WTC11 (cell line): ENCODE results near the gene ANGPTL2. TPM values are rescaled to one million over a fixed set of nuclear protein-coding genes. Genes with fewer than 3 reads are reported as not detected.

Experiments used
- ATAC-seq: fragments of 200-7000 bp; cut with Tn5 transposase; 2 replicates; pipeline ENCODE4 v1.10.0; 2021; ENCODE audit warnings: mild to moderate bottlenecking, moderate library complexity
- CTCF ChIA-PET: fragments of 300-600 bp; sonication (Branson Sonifier 250); formaldehyde crosslinking; loops from one replicate; lab custom pipeline; 2021; ENCODE audit warnings: antibody characterized with exemption; lab: Charles Lee
- POLR2A ChIA-PET: fragments of 350-600 bp; sonication (Branson Sonifier 250); formaldehyde crosslinking; loops from one replicate; lab custom pipeline; 2021; ENCODE audit warnings: antibody characterized with exemption; lab: Charles Lee
- DNase-seq: peaks from one replicate; pipeline ENCODE4 v3.0.0; 2021; ENCODE audit warnings: low spot score
- H3K27ac Mint-ChIP-seq: 2 replicates; pipeline ENCODE4 v1.8.0; 2021; ENCODE audit warnings: mixed read lengths
- H3K27me3 Mint-ChIP-seq: 2 replicates; pipeline ENCODE4 v1.8.0; 2021; ENCODE audit warnings: low read depth, mild to moderate bottlenecking, moderate library complexity, mixed read lengths
- H3K36me3 Mint-ChIP-seq: 2 replicates; pipeline ENCODE4 v1.8.0; 2021; ENCODE audit warnings: mixed read lengths
- H3K4me1 Mint-ChIP-seq: 2 replicates; pipeline ENCODE4 v1.8.0; 2022; ENCODE audit warnings: mixed read lengths
- H3K4me3 Mint-ChIP-seq: 2 replicates; pipeline ENCODE4 v1.8.0; 2021; ENCODE audit warnings: mild to moderate bottlenecking, moderate library complexity, mixed read lengths
- H3K9me3 Mint-ChIP-seq: 2 replicates; pipeline ENCODE4 v1.8.0; 2021; ENCODE audit warnings: mixed read lengths
- ATF1 ChIP-seq: sonication (generic); formaldehyde crosslinking; IDR thresholded peaks from 2 replicates; pipeline ENCODE4 v1.8.1; 2023; ENCODE audit warnings: mild to moderate bottlenecking, moderate library complexity, missing genetic modification reagents
- CBFB ChIP-seq: sonication (generic); formaldehyde crosslinking; IDR thresholded peaks from 2 replicates; pipeline ENCODE4 v1.8.1; 2022; ENCODE audit warnings: mild to moderate bottlenecking, low read depth, missing genetic modification reagents
- CREM ChIP-seq: sonication (generic); formaldehyde crosslinking; IDR thresholded peaks from 2 replicates; pipeline ENCODE4 v1.8.1; 2022; ENCODE audit warnings: mild to moderate bottlenecking, missing genetic modification reagents, moderate library complexity
- ELF4 ChIP-seq: sonication (generic); formaldehyde crosslinking; IDR thresholded peaks from 2 replicates; pipeline ENCODE4 v1.8.1; 2022; ENCODE audit warnings: low read depth, mild to moderate bottlenecking, moderate library complexity, missing genetic modification reagents
- ETV6 ChIP-seq: sonication (generic); formaldehyde crosslinking; IDR thresholded peaks from 2 replicates; pipeline ENCODE4 v1.8.1; 2022; ENCODE audit warnings: mild to moderate bottlenecking, missing genetic modification reagents
- FOXK1 ChIP-seq: sonication (generic); formaldehyde crosslinking; IDR thresholded peaks from 2 replicates; pipeline ENCODE4 v1.8.0; 2022; ENCODE audit warnings: mild to moderate bottlenecking, moderate library complexity, missing genetic modification reagents
- GRHL2 ChIP-seq: fragments of 250-450 bp; sonication (Bioruptor Pico); IDR thresholded peaks from 2 replicates; pipeline ENCODE4 v1.8.0; 2022; ENCODE audit warnings: mild to moderate bottlenecking, moderate library complexity; ENCODE audit not compliant: insufficient replicate concordance, severe bottlenecking
- GTF2I ChIP-seq: fragments of 250-450 bp; sonication (Bioruptor Pico); conservative IDR thresholded peaks from 2 replicates; pipeline ENCODE4 v1.4.0; 2021; ENCODE audit warnings: mild to moderate bottlenecking
- JUN ChIP-seq: sonication (generic); formaldehyde crosslinking; IDR thresholded peaks from 2 replicates; pipeline ENCODE4 v1.8.0; 2023; ENCODE audit warnings: mild to moderate bottlenecking, missing genetic modification reagents
- KAT7 ChIP-seq: sonication (generic); formaldehyde crosslinking; IDR thresholded peaks from 2 replicates; pipeline ENCODE4 v1.8.1; 2023; ENCODE audit warnings: missing genetic modification reagents, mild to moderate bottlenecking, borderline replicate concordance
- MYBL2 ChIP-seq: sonication (generic); formaldehyde crosslinking; IDR thresholded peaks from 2 replicates; pipeline ENCODE4 v1.8.1; 2023; ENCODE audit warnings: mild to moderate bottlenecking, moderate library complexity, missing genetic modification reagents
- NFATC4 ChIP-seq: fragments of 250-450 bp; sonication (Bioruptor Pico); IDR thresholded peaks from 2 replicates; pipeline ENCODE4 v1.9.0; 2021; ENCODE audit warnings: mild to moderate bottlenecking
- NR1H2 ChIP-seq: sonication (generic); formaldehyde crosslinking; IDR thresholded peaks from 2 replicates; pipeline ENCODE4 v1.9.0; 2021; ENCODE audit warnings: mild to moderate bottlenecking, moderate library complexity, missing genetic modification reagents
- NR2C2 ChIP-seq: sonication (generic); formaldehyde crosslinking; IDR thresholded peaks from 2 replicates; pipeline ENCODE4 v1.8.0; 2022; ENCODE audit warnings: mild to moderate bottlenecking, missing genetic modification reagents
- TEAD1 ChIP-seq: sonication (generic); formaldehyde crosslinking; IDR thresholded peaks from 2 replicates; pipeline ENCODE4 v1.8.0; 2022; ENCODE audit warnings: mild to moderate bottlenecking, missing genetic modification reagents
- ZNF219 ChIP-seq: sonication (generic); formaldehyde crosslinking; IDR thresholded peaks from 2 replicates; pipeline ENCODE4 v1.8.0; 2023; ENCODE audit warnings: missing genetic modification reagents, mild to moderate bottlenecking, borderline replicate concordance
- total RNA-seq: library from RNA; stranded (reverse); gene quantifications from 3 replicates; pipeline ENCODE4 v1.2.3, GENCODE V29; 2021
- TF ChIP-seq, protein P1 (sequence below): fragments of 200-600 bp; IDR thresholded peaks from 2 replicates; pipeline ENCODE4 v1.8.0; 2022; ENCODE audit warnings: antibody characterized with exemption
- TF ChIP-seq, protein P2 (sequence below): fragments of 250-450 bp; sonication (Bioruptor Pico); conservative IDR thresholded peaks from 2 replicates; pipeline ENCODE4 v1.9.0; 2021; ENCODE audit warnings: mild to moderate bottlenecking
- TF ChIP-seq, protein P3 (sequence below): fragments of 250-450 bp; sonication (Bioruptor Pico); IDR thresholded peaks from 2 replicates; pipeline ENCODE4 v2.1.2; 2022; ENCODE audit warnings: mild to moderate bottlenecking, moderate library complexity
- TF ChIP-seq, protein P4 (sequence below): sonication (generic); formaldehyde crosslinking; IDR thresholded peaks from 2 replicates; pipeline ENCODE4 v1.8.1; 2023; ENCODE audit warnings: mild to moderate bottlenecking, missing genetic modification reagents, moderate library complexity
- TF ChIP-seq, protein P5 (sequence below): sonication (generic); formaldehyde crosslinking; conservative IDR thresholded peaks from 2 replicates; pipeline ENCODE4 v1.8.1; 2023; ENCODE audit warnings: mild to moderate bottlenecking, low read depth, missing genetic modification reagents, moderate library complexity
- TF ChIP-seq, protein P6 (sequence below): sonication (generic); formaldehyde crosslinking; IDR thresholded peaks from 2 replicates; pipeline ENCODE4 v1.8.1; 2023; ENCODE audit warnings: mild to moderate bottlenecking, missing genetic modification reagents
- TF ChIP-seq, protein P7 (sequence below): sonication (generic); formaldehyde crosslinking; IDR thresholded peaks from 2 replicates; pipeline ENCODE4 v1.8.0; 2022; ENCODE audit warnings: mild to moderate bottlenecking, missing genetic modification reagents

ANGPTL2 gene
- total RNA-seq, 1 experiment from 2014 or later: 4.5 TPM

DNA sequence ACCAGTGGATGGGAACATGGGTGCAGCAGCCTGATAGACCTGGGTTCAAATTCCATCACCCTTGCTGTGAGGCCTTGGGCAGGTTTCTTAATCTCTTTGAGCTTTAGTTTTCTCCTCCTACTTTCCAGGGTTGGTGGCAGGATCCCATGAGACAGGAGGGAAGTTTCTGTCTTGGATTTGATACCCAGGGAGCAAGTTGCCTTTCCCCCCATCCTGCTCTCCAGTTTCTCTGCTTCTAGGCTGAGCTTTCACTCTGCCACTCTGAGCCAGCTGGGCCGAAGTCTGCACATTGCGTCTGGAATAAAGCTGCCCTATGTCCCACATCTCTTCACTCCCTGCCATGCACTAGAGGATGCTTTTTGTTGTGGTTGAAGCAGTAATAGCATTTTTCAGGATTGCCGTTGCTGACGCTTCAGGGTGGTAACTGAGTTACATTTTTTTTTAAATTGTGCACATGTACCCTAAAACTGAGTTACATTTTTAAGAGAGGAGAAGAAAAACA, 40.5 kb upstream of the ANGPTL2 start (continued):
- TF ChIP-seq, protein P1, sequence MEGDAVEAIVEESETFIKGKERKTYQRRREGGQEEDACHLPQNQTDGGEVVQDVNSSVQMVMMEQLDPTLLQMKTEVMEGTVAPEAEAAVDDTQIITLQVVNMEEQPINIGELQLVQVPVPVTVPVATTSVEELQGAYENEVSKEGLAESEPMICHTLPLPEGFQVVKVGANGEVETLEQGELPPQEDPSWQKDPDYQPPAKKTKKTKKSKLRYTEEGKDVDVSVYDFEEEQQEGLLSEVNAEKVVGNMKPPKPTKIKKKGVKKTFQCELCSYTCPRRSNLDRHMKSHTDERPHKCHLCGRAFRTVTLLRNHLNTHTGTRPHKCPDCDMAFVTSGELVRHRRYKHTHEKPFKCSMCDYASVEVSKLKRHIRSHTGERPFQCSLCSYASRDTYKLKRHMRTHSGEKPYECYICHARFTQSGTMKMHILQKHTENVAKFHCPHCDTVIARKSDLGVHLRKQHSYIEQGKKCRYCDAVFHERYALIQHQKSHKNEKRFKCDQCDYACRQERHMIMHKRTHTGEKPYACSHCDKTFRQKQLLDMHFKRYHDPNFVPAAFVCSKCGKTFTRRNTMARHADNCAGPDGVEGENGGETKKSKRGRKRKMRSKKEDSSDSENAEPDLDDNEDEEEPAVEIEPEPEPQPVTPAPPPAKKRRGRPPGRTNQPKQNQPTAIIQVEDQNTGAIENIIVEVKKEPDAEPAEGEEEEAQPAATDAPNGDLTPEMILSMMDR: no peak
- TF ChIP-seq GTF2I (CRISPR knock-in tag): no peak
- TF ChIP-seq, protein P2, sequence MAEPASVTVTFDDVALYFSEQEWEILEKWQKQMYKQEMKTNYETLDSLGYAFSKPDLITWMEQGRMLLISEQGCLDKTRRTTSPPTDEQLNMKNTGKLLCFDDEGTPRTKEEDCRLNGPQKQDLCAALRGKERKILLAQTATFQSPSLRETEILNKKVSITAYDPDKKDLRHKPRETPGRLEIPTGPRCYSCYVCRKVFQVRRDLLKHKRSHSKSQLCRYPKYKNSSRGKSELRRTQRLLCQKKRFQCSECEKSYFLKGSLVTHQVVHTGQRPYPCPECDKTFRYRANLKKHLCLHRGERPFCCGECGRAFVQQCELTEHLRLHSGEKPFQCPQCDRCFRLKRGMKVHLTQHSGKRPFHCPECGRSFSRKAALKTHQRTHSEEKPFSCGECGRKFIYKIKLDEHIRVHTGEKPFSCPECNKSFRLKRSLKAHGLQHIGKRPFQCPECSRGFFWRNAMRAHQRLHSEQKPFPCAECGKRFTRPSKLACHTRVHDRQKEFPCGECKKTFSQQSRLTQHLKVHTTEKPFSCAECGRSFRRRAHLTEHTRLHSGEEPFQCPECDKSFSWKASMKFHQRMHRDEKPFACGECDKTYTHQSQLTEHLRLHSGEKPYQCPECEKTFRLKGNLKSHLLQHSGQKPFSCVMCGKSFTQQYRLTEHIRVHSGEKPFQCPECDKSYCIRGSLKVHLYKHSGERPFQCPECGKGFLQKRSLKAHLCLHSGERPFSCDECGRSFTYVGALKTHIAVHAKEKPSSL (CRISPR knock-in tag): no peak
- TF ChIP-seq, protein P3, sequence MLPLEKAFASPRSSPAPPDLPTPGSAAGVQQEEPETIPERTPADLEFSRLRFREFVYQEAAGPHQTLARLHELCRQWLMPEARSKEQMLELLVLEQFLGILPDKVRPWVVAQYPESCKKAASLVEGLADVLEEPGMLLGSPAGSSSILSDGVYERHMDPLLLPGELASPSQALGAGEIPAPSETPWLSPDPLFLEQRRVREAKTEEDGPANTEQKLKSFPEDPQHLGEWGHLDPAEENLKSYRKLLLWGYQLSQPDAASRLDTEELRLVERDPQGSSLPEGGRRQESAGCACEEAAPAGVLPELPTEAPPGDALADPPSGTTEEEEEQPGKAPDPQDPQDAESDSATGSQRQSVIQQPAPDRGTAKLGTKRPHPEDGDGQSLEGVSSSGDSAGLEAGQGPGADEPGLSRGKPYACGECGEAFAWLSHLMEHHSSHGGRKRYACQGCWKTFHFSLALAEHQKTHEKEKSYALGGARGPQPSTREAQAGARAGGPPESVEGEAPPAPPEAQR (CRISPR knock-in tag): no peak
- TF ChIP-seq, protein P4, sequence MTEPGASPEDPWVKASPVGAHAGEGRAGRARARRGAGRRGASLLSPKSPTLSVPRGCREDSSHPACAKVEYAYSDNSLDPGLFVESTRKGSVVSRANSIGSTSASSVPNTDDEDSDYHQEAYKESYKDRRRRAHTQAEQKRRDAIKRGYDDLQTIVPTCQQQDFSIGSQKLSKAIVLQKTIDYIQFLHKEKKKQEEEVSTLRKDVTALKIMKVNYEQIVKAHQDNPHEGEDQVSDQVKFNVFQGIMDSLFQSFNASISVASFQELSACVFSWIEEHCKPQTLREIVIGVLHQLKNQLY (CRISPR knock-in tag): no peak
- TF ChIP-seq ZNF219 (CRISPR knock-in tag): no peak
- no peak for TF ChIP-seq JUN (CRISPR knock-in tag)
- TF ChIP-seq GRHL2 (CRISPR knock-in tag): no peak

DNA sequence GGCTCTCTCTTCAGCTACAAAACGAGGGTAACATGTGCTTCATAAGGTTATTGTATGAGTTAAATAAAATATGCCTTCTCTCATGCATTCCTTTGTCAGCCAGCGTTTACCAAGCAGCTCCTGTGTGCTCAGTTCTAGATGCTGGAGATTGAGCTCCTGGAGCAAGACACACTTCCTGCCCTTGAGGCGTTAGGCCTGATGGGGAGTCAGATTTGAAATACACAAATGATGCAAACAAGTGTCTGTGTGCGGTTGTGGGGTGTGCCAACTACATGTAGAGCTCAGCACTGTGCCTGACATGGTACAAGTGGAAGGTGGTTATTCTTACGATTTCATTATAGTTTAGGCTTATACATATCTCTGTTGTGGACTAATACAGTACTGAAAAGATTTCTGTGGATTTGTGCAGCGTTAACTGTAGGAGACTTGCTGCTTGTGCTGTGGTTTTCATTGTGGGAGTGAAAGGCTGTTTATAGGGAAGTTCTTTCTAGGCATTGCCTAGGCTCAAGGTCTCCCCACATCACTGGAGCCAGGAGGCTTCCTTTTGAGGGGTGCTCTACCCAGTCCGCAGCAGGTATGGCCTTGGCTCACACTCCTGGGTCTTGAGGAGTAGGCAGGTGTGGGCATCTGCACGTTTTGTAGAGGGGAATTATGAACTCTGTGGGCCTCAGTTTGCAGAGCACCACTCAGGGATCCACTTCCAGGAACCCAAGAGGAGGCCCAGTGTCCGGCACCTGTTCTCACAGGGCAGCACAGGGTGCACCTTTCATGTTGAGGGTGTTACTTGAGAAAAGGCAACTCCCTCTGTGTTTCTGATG, 39.8 kb upstream of the ANGPTL2 start:
- Mint-ChIP-seq H3K4me1 (peaks cover 55% of the 10 kb centered on the region), H3K4me3 (no peak overlapping the region), H3K9me3 (no peaks in the 10 kb centered on the region), H3K27me3 (peaks cover 9% of the 10 kb centered on the region), H3K27ac (no peak overlapping the region; the same call in 1 of the 2 replicates), H3K36me3 (no peaks in the 10 kb centered on the region)
- ATAC-seq (no peak), DNase-seq (no peak)
- ChIA-PET CTCF (interaction anchor here (1.4 to 1.9 kb wide), 2 partner anchors 32 to 221 kb away, joined by 3 to 6 read pairs; no protein-coding TSS in a partner anchor), POLR2A (no interaction called here)
- TF ChIP-seq KAT7 (no peak), CREM (CRISPR knock-in tag) (no peak), NFATC4 (CRISPR knock-in tag) (no peak), CBFB (no peak), MYBL2 (CRISPR knock-in tag) (no peak), ATF1 (no peak), NR2C2 (CRISPR knock-in tag) (no peak), ETV6 (CRISPR knock-in tag) (no peak), TEAD1 (CRISPR knock-in tag) (no peak), NR1H2 (no peak), FOXK1 (CRISPR knock-in tag) (no peak), ELF4 (CRISPR knock-in tag) (no peak)
- TF ChIP-seq, protein P5, sequence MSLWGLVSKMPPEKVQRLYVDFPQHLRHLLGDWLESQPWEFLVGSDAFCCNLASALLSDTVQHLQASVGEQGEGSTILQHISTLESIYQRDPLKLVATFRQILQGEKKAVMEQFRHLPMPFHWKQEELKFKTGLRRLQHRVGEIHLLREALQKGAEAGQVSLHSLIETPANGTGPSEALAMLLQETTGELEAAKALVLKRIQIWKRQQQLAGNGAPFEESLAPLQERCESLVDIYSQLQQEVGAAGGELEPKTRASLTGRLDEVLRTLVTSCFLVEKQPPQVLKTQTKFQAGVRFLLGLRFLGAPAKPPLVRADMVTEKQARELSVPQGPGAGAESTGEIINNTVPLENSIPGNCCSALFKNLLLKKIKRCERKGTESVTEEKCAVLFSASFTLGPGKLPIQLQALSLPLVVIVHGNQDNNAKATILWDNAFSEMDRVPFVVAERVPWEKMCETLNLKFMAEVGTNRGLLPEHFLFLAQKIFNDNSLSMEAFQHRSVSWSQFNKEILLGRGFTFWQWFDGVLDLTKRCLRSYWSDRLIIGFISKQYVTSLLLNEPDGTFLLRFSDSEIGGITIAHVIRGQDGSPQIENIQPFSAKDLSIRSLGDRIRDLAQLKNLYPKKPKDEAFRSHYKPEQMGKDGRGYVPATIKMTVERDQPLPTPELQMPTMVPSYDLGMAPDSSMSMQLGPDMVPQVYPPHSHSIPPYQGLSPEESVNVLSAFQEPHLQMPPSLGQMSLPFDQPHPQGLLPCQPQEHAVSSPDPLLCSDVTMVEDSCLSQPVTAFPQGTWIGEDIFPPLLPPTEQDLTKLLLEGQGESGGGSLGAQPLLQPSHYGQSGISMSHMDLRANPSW (CRISPR knock-in tag): no peak
- TF ChIP-seq, protein P6, sequence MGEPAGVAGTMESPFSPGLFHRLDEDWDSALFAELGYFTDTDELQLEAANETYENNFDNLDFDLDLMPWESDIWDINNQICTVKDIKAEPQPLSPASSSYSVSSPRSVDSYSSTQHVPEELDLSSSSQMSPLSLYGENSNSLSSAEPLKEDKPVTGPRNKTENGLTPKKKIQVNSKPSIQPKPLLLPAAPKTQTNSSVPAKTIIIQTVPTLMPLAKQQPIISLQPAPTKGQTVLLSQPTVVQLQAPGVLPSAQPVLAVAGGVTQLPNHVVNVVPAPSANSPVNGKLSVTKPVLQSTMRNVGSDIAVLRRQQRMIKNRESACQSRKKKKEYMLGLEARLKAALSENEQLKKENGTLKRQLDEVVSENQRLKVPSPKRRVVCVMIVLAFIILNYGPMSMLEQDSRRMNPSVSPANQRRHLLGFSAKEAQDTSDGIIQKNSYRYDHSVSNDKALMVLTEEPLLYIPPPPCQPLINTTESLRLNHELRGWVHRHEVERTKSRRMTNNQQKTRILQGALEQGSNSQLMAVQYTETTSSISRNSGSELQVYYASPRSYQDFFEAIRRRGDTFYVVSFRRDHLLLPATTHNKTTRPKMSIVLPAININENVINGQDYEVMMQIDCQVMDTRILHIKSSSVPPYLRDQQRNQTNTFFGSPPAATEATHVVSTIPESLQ (CRISPR knock-in tag): no peak
- TF ChIP-seq, protein P4 (CRISPR knock-in tag): no peak
- TF ChIP-seq, protein P7, sequence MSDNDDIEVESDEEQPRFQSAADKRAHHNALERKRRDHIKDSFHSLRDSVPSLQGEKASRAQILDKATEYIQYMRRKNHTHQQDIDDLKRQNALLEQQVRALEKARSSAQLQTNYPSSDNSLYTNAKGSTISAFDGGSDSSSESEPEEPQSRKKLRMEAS (CRISPR knock-in tag): no peak
